Stomach smooth muscle (tissue), 2 donors: Measurements from ENCODE around the gene CCNA1.

ENCODE experiments used
- H3K27ac ChIP-seq: one replicate; pipeline ENCODE4 v1.7.0; 2013; ENCODE audit warnings: mild to moderate bottlenecking, low read length, inconsistent platforms
- H3K27me3 ChIP-seq, 2 donors: one replicate each; pipeline ENCODE4 v1.7.0; 2013; ENCODE audit warnings: low read length in 2 of 2; ENCODE audit not compliant: insufficient read depth in 2 of 2, control insufficient read depth in 1 of 2
- H3K36me3 ChIP-seq, 2 donors: one replicate each; pipeline ENCODE4 v1.7.0; 2013; ENCODE audit warnings: low read length in 2 of 2; ENCODE audit not compliant: control insufficient read depth in 2 of 2, insufficient read depth in 2 of 2
- H3K4me1 ChIP-seq: one replicate; pipeline ENCODE4 v1.7.0; 2013; ENCODE audit warnings: low read length; ENCODE audit not compliant: control insufficient read depth, insufficient read depth
- H3K4me3 ChIP-seq, 2 donors: one replicate each; pipeline ENCODE4 v1.7.0; 2013; ENCODE audit warnings: low read length in 2 of 2
- H3K9ac ChIP-seq, 2 donors: one replicate each; pipeline ENCODE4 v1.7.0; 2013; ENCODE audit warnings: low read length in 2 of 2, mild to moderate bottlenecking in 1 of 2
- H3K9me3 ChIP-seq, 2 donors: one replicate each; pipeline ENCODE4 v1.7.0; 2013; ENCODE audit warnings: low read length in 2 of 2; ENCODE audit not compliant: control insufficient read depth in 2 of 2
- donor health status: healthy.
- donor health status: Pancreatic carcinoma.

CCNA1 gene

GRCh38 chr13:36432106-36432544, at the start of gene CCNA1:
Gene CCNA1 (plus strand): TSS chr13:36432495. CDS start chr13:36433057, 562 bp downstream.
- H3K4me1 ChIP-seq, result peaks cover 22% of the 10 kb centered on the region
- H3K27me3 ChIP-seq, result peaks cover 16 to 40% of the 10 kb centered on the region in 2 donors
- no peaks in the 10 kb centered on the region for H3K36me3 ChIP-seq
- no peaks in the 10 kb centered on the region for H3K9me3 ChIP-seq
- H3K4me3 ChIP-seq, result peak within 1 kb of the TSS; percentile 54 to 72
- no peak within 1 kb of the TSS for H3K27ac ChIP-seq
- no peak within 1 kb of the TSS for H3K9ac ChIP-seq

GRCh38 chr13:36385489-36385888, 46.8 kb upstream of the CCNA1 start:
- H3K9me3 ChIP-seq, result no peaks in the 10 kb centered on the region
- H3K27me3 ChIP-seq, result peaks cover 0 to 5% of the 10 kb centered on the region in 2 donors
- H3K9ac ChIP-seq, result no peak overlapping the region
- H3K27ac ChIP-seq, result no peak overlapping the region
- no peaks in the 10 kb centered on the region for H3K4me1 ChIP-seq
- no peak overlapping the region for H3K4me3 ChIP-seq
- no peaks in the 10 kb centered on the region for H3K36me3 ChIP-seq

GRCh38 chr13:36395280-36395679, 37.0 kb upstream of the CCNA1 start:
- H3K4me1 ChIP-seq, result no peaks in the 10 kb centered on the region
- H3K4me3 ChIP-seq, result no peak overlapping the region
- no peaks in the 10 kb centered on the region for H3K9me3 ChIP-seq
- no peaks in the 10 kb centered on the region for H3K27me3 ChIP-seq
- H3K27ac ChIP-seq, result no peak overlapping the region
- H3K9ac ChIP-seq, result no peak overlapping the region
- H3K36me3 ChIP-seq, result no peaks in the 10 kb centered on the region

- Histone ChIP-seq H3K9ac (no peak overlapping the region), H3K27me3 (no peaks in the 10 kb centered on the region), H3K4me1 (no peaks in the 10 kb centered on the region), H3K27ac (no peak overlapping the region), H3K4me3 (no peak overlapping the region), H3K36me3 (no peaks in the 10 kb centered on the region), H3K9me3 (no peaks in the 10 kb centered on the region)
Observed at GRCh38 chr13:36405151-36405550, 27.1 kb upstream of the CCNA1 start.

- H3K36me3 ChIP-seq, result no peaks in the 10 kb centered on the region
- H3K27ac ChIP-seq, result no peak overlapping the region
Observed at GRCh38 chr13:36412736-36413135, 19.6 kb upstream of the CCNA1 start.

GRCh38 chr13:36413161-36413560, 19.1 kb upstream of the CCNA1 start:
- Histone ChIP-seq H3K4me3 (no peak overlapping the region), H3K27ac (no peak overlapping the region), H3K36me3 (no peaks in the 10 kb centered on the region), H3K27me3 (no peaks in the 10 kb centered on the region), H3K9ac (no peak overlapping the region), H3K9me3 (no peaks in the 10 kb centered on the region), H3K4me1 (no peaks in the 10 kb centered on the region)

More at GRCh38 chr13:36412736-36413135, 19.6 kb upstream of the CCNA1 start:
- Histone ChIP-seq H3K9me3 (no peaks in the 10 kb centered on the region), H3K4me1 (no peaks in the 10 kb centered on the region), H3K4me3 (no peak overlapping the region), H3K9ac (no peak overlapping the region), H3K27me3 (no peaks in the 10 kb centered on the region)

- H3K36me3 ChIP-seq, result no peaks in the 10 kb centered on the region
Observed at GRCh38 chr13:36414461-36414860, 17.8 kb upstream of the CCNA1 start.

GRCh38 chr13:36417331-36417730, 15.0 kb upstream of the CCNA1 start:
- Histone ChIP-seq H3K9ac (no peak overlapping the region), H3K27ac (no peak overlapping the region), H3K4me1 (no peaks in the 10 kb centered on the region), H3K9me3 (no peaks in the 10 kb centered on the region), H3K36me3 (no peaks in the 10 kb centered on the region), H3K27me3 (peaks cover 0 to 6% of the 10 kb centered on the region in 2 donors), H3K4me3 (no peak overlapping the region)

More at GRCh38 chr13:36414461-36414860, 17.8 kb upstream of the CCNA1 start:
- no peaks in the 10 kb centered on the region for H3K27me3 ChIP-seq
- no peaks in the 10 kb centered on the region for H3K4me1 ChIP-seq
- no peak overlapping the region for H3K4me3 ChIP-seq
- no peaks in the 10 kb centered on the region for H3K9me3 ChIP-seq
- no peak overlapping the region for H3K9ac ChIP-seq
- H3K27ac ChIP-seq, result no peak overlapping the region

- H3K4me3 ChIP-seq, result no peak overlapping the region
- no peaks in the 10 kb centered on the region for H3K36me3 ChIP-seq
- H3K27ac ChIP-seq, result no peak overlapping the region
- no peaks in the 10 kb centered on the region for H3K4me1 ChIP-seq
- H3K9ac ChIP-seq, result no peak overlapping the region
- H3K9me3 ChIP-seq, result no peaks in the 10 kb centered on the region
- H3K27me3 ChIP-seq, result peaks cover 0 to 6% of the 10 kb centered on the region in 2 donors
Observed at GRCh38 chr13:36418022-36418805, 14.1 kb upstream of the CCNA1 start.

GRCh38 chr13:36420437-36420891, 11.8 kb upstream of the CCNA1 start:
- no peak overlapping the region for H3K9ac ChIP-seq
- H3K36me3 ChIP-seq, result no peaks in the 10 kb centered on the region
- no peaks in the 10 kb centered on the region for H3K9me3 ChIP-seq
- no peaks in the 10 kb centered on the region for H3K4me1 ChIP-seq
- peaks cover 0 to 6% of the 10 kb centered on the region in 2 donors for H3K27me3 ChIP-seq
- no peak overlapping the region for H3K27ac ChIP-seq
- no peak overlapping the region for H3K4me3 ChIP-seq

GRCh38 chr13:36421447-36421846, 10.8 kb upstream of the CCNA1 start:
- no peak overlapping the region for H3K9ac ChIP-seq
- H3K4me1 ChIP-seq, result no peaks in the 10 kb centered on the region
- H3K4me3 ChIP-seq, result no peak overlapping the region
- H3K36me3 ChIP-seq, result no peaks in the 10 kb centered on the region
- no peak overlapping the region for H3K27ac ChIP-seq
- H3K9me3 ChIP-seq, result no peaks in the 10 kb centered on the region
- H3K27me3 ChIP-seq, result peaks cover 0 to 6% of the 10 kb centered on the region in 2 donors
